Embryonic facial prominence (tissue), 1 donor: ENCODE results near the gene AGAP1.

Source experiments
- DNase-seq: peaks from one replicate; pipeline ENCODE4 v3.0.0-alpha.2; 2016; ENCODE audit errors: extremely low spot score

The AGAP1 gene

GRCh38 chr2:235609321-235609720 is 115.5 kb downstream of the AGAP1 start:
- no peak for DNase-seq

- no peak for DNase-seq
These were observed 115.9 kb downstream of the AGAP1 start for GRCh38 chr2:235609746-235610145.

GRCh38 chr2:235610696-235611257 is 116.9 kb downstream of the AGAP1 start:
- DNase-seq: no peak

- DNase-seq: no peak
These were observed 117.5 kb downstream of the AGAP1 start for GRCh38 chr2:235611349-235611748.

GRCh38 chr2:235611756-235612155 is 117.9 kb downstream of the AGAP1 start:
- no peak for DNase-seq

GRCh38 chr2:235612181-235612950 is 118.5 kb downstream of the AGAP1 start:
- DNase-seq: no peak

GRCh38 chr2:235613649-235614048 is 119.8 kb downstream of the AGAP1 start:
- no peak for DNase-seq

GRCh38 chr2:235614176-235614860 is 120.5 kb downstream of the AGAP1 start:
- no peak for DNase-seq

- DNase-seq: no peak
These were observed 121.3 kb downstream of the AGAP1 start for GRCh38 chr2:235614900-235615712.

- DNase-seq: no peak
These were observed 123.0 kb downstream of the AGAP1 start for GRCh38 chr2:235616885-235617284.

GRCh38 chr2:235618039-235618438 is 124.2 kb downstream of the AGAP1 start:
- DNase-seq: no peak

GRCh38 chr2:235619544-235619943 is 125.7 kb downstream of the AGAP1 start:
- no peak for DNase-seq

GRCh38 chr2:235621736-235622135 is 127.9 kb downstream of the AGAP1 start:
- no peak for DNase-seq

GRCh38 chr2:235623111-235623510 is 129.3 kb downstream of the AGAP1 start:
- DNase-seq: no peak

- DNase-seq: no peak
These were observed 129.9 kb downstream of the AGAP1 start for GRCh38 chr2:235623752-235624151.

GRCh38 chr2:235626658-235627057 is 132.8 kb downstream of the AGAP1 start:
- DNase-seq: no peak

GRCh38 chr2:235627682-235628081 is 133.8 kb downstream of the AGAP1 start:
- no peak for DNase-seq

- DNase-seq: no peak
These were observed 137.0 kb downstream of the AGAP1 start for GRCh38 chr2:235630718-235631296.

- DNase-seq: no peak
These were observed 140.8 kb downstream of the AGAP1 start for GRCh38 chr2:235634435-235635158.

- no peak for DNase-seq
These were observed 142.7 kb downstream of the AGAP1 start for GRCh38 chr2:235636546-235636945.

- DNase-seq: no peak
These were observed 144.1 kb downstream of the AGAP1 start for GRCh38 chr2:235637896-235638295.
